ENCODE measurements around the gene TDO2.
"Not testable (repeated sequence)": the region's sequence is repeated elsewhere in the genome, so short reads cannot be mapped to it uniquely, and the experiment has no call there.

The TDO2 gene

GRCh38 chr4:155924637-155925036 lies 21.1 kb downstream of the TDO2 start:
- H3K27me3 ChIP-seq (ENCODE audit: insufficient read depth, insufficient read length) = no peaks in the 10 kb centered on the region
- no peak overlapping the region for H3K9ac ChIP-seq (ENCODE audit: insufficient read length, low read depth)
- no peaks in the 10 kb centered on the region for H3K36me3 ChIP-seq (ENCODE audit: insufficient read depth, insufficient read length, low read length)
- H3K4me3 ChIP-seq (ENCODE audit: insufficient read length, low read depth) = no peak overlapping the region
- DNase-seq (ENCODE audit: low read depth, low spot score) = no peak
- TF ChIP-seq YY1 (IDR thresholded peaks at IDR 0.05; ENCODE audit: insufficient read depth, insufficient read length) (no peak), SUZ12 (IDR thresholded peaks at IDR 0.05; ENCODE audit: extremely low read depth, insufficient read depth, insufficient read length) (no peak), ZNF274 (IDR thresholded peaks at IDR 0.05; ENCODE audit: low read depth, low read length) (no peak)
- no peaks in the 10 kb centered on the region for H3K9me3 ChIP-seq (ENCODE audit: insufficient read depth, low read length)
- H3K4me1 ChIP-seq (ENCODE audit: insufficient read depth, insufficient read length) = no peaks in the 10 kb centered on the region

GRCh38 chr4:155929833-155930232 lies 26.3 kb downstream of the TDO2 start:
- H3K27me3 ChIP-seq (ENCODE audit: insufficient read depth, insufficient read length) = no peaks in the 10 kb centered on the region
- H3K9me3 ChIP-seq (ENCODE audit: insufficient read depth, low read length) = no peaks in the 10 kb centered on the region
- no peak overlapping the region for H3K4me3 ChIP-seq (ENCODE audit: insufficient read length, low read depth)
- H3K9ac ChIP-seq (ENCODE audit: insufficient read length, low read depth) = no peak overlapping the region
- DNase-seq (ENCODE audit: low read depth, low spot score) = no peak
- no peaks in the 10 kb centered on the region for H3K36me3 ChIP-seq (ENCODE audit: insufficient read depth, insufficient read length, low read length)
- TF ChIP-seq SUZ12 (IDR thresholded peaks at IDR 0.05; ENCODE audit: extremely low read depth, insufficient read depth, insufficient read length) (no peak), YY1 (IDR thresholded peaks at IDR 0.05; ENCODE audit: insufficient read depth, insufficient read length) (no peak), ZNF274 (IDR thresholded peaks at IDR 0.05; ENCODE audit: low read depth, low read length) (no peak)
- H3K4me1 ChIP-seq (ENCODE audit: insufficient read depth, insufficient read length) = no peaks in the 10 kb centered on the region

GRCh38 chr4:155930330-155930729 lies 26.8 kb downstream of the TDO2 start:
- Histone ChIP-seq H3K4me3 (ENCODE audit: insufficient read length, low read depth) (no peak overlapping the region), H3K36me3 (ENCODE audit: insufficient read depth, insufficient read length, low read length) (no peaks in the 10 kb centered on the region), H3K27me3 (ENCODE audit: insufficient read depth, insufficient read length) (no peaks in the 10 kb centered on the region), H3K4me1 (ENCODE audit: insufficient read depth, insufficient read length) (no peaks in the 10 kb centered on the region), H3K9ac (ENCODE audit: insufficient read length, low read depth) (no peak overlapping the region), H3K9me3 (ENCODE audit: insufficient read depth, low read length) (no peaks in the 10 kb centered on the region)
- DNase-seq (ENCODE audit: low read depth, low spot score) = no peak
- no peak for TF ChIP-seq SUZ12 (IDR thresholded peaks at IDR 0.05; ENCODE audit: extremely low read depth, insufficient read depth, insufficient read length)
- no peak for TF ChIP-seq YY1 (IDR thresholded peaks at IDR 0.05; ENCODE audit: insufficient read depth, insufficient read length)
- TF ChIP-seq ZNF274 (IDR thresholded peaks at IDR 0.05; ENCODE audit: low read depth, low read length) = no peak

GRCh38 chr4:155931634-155932033 lies 28.1 kb downstream of the TDO2 start:
- Histone ChIP-seq H3K36me3 (ENCODE audit: insufficient read depth, insufficient read length, low read length) (no peaks in the 10 kb centered on the region), H3K9me3 (ENCODE audit: insufficient read depth, low read length) (no peaks in the 10 kb centered on the region), H3K4me3 (ENCODE audit: insufficient read length, low read depth) (no peak overlapping the region), H3K9ac (ENCODE audit: insufficient read length, low read depth) (no peak overlapping the region), H3K4me1 (ENCODE audit: insufficient read depth, insufficient read length) (no peaks in the 10 kb centered on the region), H3K27me3 (ENCODE audit: insufficient read depth, insufficient read length) (no peaks in the 10 kb centered on the region)
- DNase-seq (ENCODE audit: low read depth, low spot score) = no peak
- TF ChIP-seq SUZ12 (IDR thresholded peaks at IDR 0.05; ENCODE audit: extremely low read depth, insufficient read depth, insufficient read length) (no peak), YY1 (IDR thresholded peaks at IDR 0.05; ENCODE audit: insufficient read depth, insufficient read length) (no peak), ZNF274 (IDR thresholded peaks at IDR 0.05; ENCODE audit: low read depth, low read length) (no peak)

- not testable (repeated sequence) for H3K9ac ChIP-seq (ENCODE audit: insufficient read length, low read depth); H3K4me3 ChIP-seq (ENCODE audit: insufficient read length, low read depth); H3K4me1 ChIP-seq (ENCODE audit: insufficient read depth, insufficient read length); H3K36me3 ChIP-seq (ENCODE audit: insufficient read depth, insufficient read length, low read length); H3K9me3 ChIP-seq (ENCODE audit: insufficient read depth, low read length); H3K27me3 ChIP-seq (ENCODE audit: insufficient read depth, insufficient read length); DNase-seq (ENCODE audit: low read depth, low spot score)
These were observed 31.1 kb downstream of the TDO2 start for GRCh38 chr4:155934634-155935033.

GRCh38 chr4:155935389-155935986 lies 32.0 kb downstream of the TDO2 start:
- no peak for DNase-seq (ENCODE audit: low read depth, low spot score)
- H3K9ac ChIP-seq (ENCODE audit: insufficient read length, low read depth) = no peak overlapping the region
- no peak for TF ChIP-seq SUZ12 (IDR thresholded peaks at IDR 0.05; ENCODE audit: extremely low read depth, insufficient read depth, insufficient read length)
- TF ChIP-seq ZNF274 (IDR thresholded peaks at IDR 0.05; ENCODE audit: low read depth, low read length) = no peak
- no peak for TF ChIP-seq YY1 (IDR thresholded peaks at IDR 0.05; ENCODE audit: insufficient read depth, insufficient read length)
- no peaks in the 10 kb centered on the region for H3K9me3 ChIP-seq (ENCODE audit: insufficient read depth, low read length)
- no peaks in the 10 kb centered on the region for H3K36me3 ChIP-seq (ENCODE audit: insufficient read depth, insufficient read length, low read length)
- no peak overlapping the region for H3K4me3 ChIP-seq (ENCODE audit: insufficient read length, low read depth)
- H3K27me3 ChIP-seq (ENCODE audit: insufficient read depth, insufficient read length) = no peaks in the 10 kb centered on the region
- no peaks in the 10 kb centered on the region for H3K4me1 ChIP-seq (ENCODE audit: insufficient read depth, insufficient read length)

- H3K27me3 ChIP-seq (ENCODE audit: insufficient read depth, insufficient read length) = no peaks in the 10 kb centered on the region
- H3K9ac ChIP-seq (ENCODE audit: insufficient read length, low read depth) = no peak overlapping the region
- H3K9me3 ChIP-seq (ENCODE audit: insufficient read depth, low read length) = no peaks in the 10 kb centered on the region
- H3K4me1 ChIP-seq (ENCODE audit: insufficient read depth, insufficient read length) = no peaks in the 10 kb centered on the region
- no peak for TF ChIP-seq ZNF274 (IDR thresholded peaks at IDR 0.05; ENCODE audit: low read depth, low read length)
- TF ChIP-seq SUZ12 (IDR thresholded peaks at IDR 0.05; ENCODE audit: extremely low read depth, insufficient read depth, insufficient read length) = no peak
- no peak for TF ChIP-seq YY1 (IDR thresholded peaks at IDR 0.05; ENCODE audit: insufficient read depth, insufficient read length)
- no peak for DNase-seq (ENCODE audit: low read depth, low spot score)
- H3K4me3 ChIP-seq (ENCODE audit: insufficient read length, low read depth) = no peak overlapping the region
- no peaks in the 10 kb centered on the region for H3K36me3 ChIP-seq (ENCODE audit: insufficient read depth, insufficient read length, low read length)
These were observed 37.7 kb downstream of the TDO2 start for GRCh38 chr4:155941085-155941790.
